ENCODE results near the gene VASN.

The VASN gene

DNA sequence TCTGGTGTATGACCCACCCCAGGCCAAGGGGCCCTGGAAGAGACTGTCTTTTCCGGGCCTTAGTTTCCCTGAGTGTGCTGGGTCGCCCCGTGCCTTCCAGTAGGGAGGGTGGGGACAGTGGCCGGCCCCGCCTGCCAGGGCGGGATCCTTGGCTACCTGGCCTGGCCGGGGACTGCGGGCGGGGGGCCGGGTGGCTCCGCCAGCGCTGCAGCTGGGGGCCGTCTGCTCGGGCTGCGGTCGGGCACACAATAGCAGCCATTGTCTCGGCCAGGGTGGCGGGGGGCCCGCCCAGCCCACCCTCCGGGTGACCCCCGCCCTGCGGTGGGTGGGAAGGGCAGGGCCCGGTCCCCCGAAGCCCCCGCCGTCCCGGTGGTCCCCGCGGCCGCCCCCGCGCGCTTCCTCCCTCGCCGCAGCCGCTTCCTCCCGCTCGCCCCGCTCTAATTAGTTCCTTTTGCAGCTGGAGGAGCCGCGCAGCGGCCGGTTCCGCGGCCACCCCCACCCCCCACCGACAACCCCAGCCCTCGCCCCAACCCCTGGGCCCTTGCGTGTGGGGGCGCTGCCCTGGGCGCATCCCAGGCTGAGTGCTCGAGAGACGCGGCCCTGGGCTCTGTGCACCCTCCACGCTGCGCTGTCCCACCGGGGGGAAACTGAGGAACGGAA, 44.1 kb upstream of the VASN start:
- WGBS: 7% methylated on average over 44 of the region's 57 CpGs
- no peak for DNase-seq
- no peak overlapping the region for H2AFZ ChIP-seq (ENCODE audit: low read depth, low read length)

GRCh38 chr16:4328046-4328781, 43.4 kb upstream of the VASN start:
- Histone ChIP-seq H3K14ac (ENCODE audit: low read length in 2 of 2) (peak overlapping the region in 1 of 2 experiments; percentile 85), H3K23ac (ENCODE audit: low read length in 2 of 2) (peak overlapping the region in 1 of 2 experiments; percentile 96), H3K4me2 (ENCODE audit: low read length, poor library complexity, severe bottlenecking) (peak overlapping the region; percentile 81), H3K4ac (ENCODE audit: low read depth in 1 of 2, low read length in 2 of 2) (peak overlapping the region; percentile 87 to 92), H3K27me3 (ENCODE audit: control insufficient read depth in 1 of 2, insufficient read depth in 1 of 2, low read length in 2 of 2) (no peaks in the 10 kb centered on the region), H3K18ac (ENCODE audit: low read depth in 1 of 2, low read length in 2 of 2) (peak overlapping the region; percentile 97 to 98), H3K27ac (ENCODE audit: low read length, poor library complexity, severe bottlenecking) (no peak overlapping the region), H3K4me1 (ENCODE audit: control insufficient read depth, insufficient read depth, low read depth, low read length) (peaks cover 51% of the 10 kb centered on the region), H3K36me3 (ENCODE audit: control insufficient read depth in 1 of 2, insufficient read depth in 2 of 2, low read depth in 1 of 2, low read length in 2 of 2) (peaks cover 7 to 28% of the 10 kb centered on the region in 2 experiments), H2BK5ac (ENCODE audit: low read depth, low read length, poor library complexity, severe bottlenecking) (no peak overlapping the region), H4K91ac (ENCODE audit: low read length) (peak overlapping the region; percentile 98), H4K8ac (ENCODE audit: low read length) (peak overlapping the region; percentile 99), H2AFZ (ENCODE audit: low read depth, low read length) (no peak overlapping the region), H3K9me3 (ENCODE audit: control insufficient read depth, low read length) (no peaks in the 10 kb centered on the region), H2BK15ac (ENCODE audit: low read depth, poor library complexity, severe bottlenecking) (peak overlapping the region; percentile 77), H2BK12ac (ENCODE audit: low read length in 2 of 2) (peak overlapping the region; percentile 69 to 98), H2BK120ac (ENCODE audit: low read depth, low read length) (peak overlapping the region; percentile 94), H3K9ac (ENCODE audit: low read length) (peak overlapping the region; percentile 81), H2AK5ac (ENCODE audit: low read length, severe bottlenecking) (peak overlapping the region; percentile 16), H3K79me1 (replicated peaks; ENCODE audit: low read length, poor library complexity, severe bottlenecking) (peaks cover 43% of the 10 kb centered on the region), H3K4me3 (ENCODE audit: insufficient read depth in 1 of 2, low read depth in 1 of 2, low read length in 2 of 2) (peak overlapping the region; percentile 52 to 75)
- WGBS: 9% methylated on average over 30 of the region's 30 CpGs
- peak; percentile 90 for DNase-seq

More for the DNA sequence above, 44.1 kb upstream of the VASN start:
- H3K4me2 ChIP-seq (ENCODE audit: low read length, poor library complexity, severe bottlenecking): peak overlapping the region; percentile 81
- peak overlapping the region; percentile 87 to 92 for H3K4ac ChIP-seq (ENCODE audit: low read depth in 1 of 2, low read length in 2 of 2)
- H3K4me1 ChIP-seq (ENCODE audit: control insufficient read depth, insufficient read depth, low read depth, low read length): peaks cover 58% of the 10 kb centered on the region
- H3K23ac ChIP-seq (ENCODE audit: low read length in 2 of 2): peak overlapping the region in 1 of 2 experiments; percentile 96
- H2BK5ac ChIP-seq (ENCODE audit: low read depth, low read length, poor library complexity, severe bottlenecking): no peak overlapping the region
- H4K91ac ChIP-seq (ENCODE audit: low read length): peak overlapping the region; percentile 97
- peak overlapping the region in 1 of 2 experiments; percentile 85 for H3K14ac ChIP-seq (ENCODE audit: low read length in 2 of 2)
- peak overlapping the region; percentile 73 for H2BK15ac ChIP-seq (ENCODE audit: low read depth, poor library complexity, severe bottlenecking)
- H3K79me1 ChIP-seq (replicated peaks; ENCODE audit: low read length, poor library complexity, severe bottlenecking): peaks cover 36% of the 10 kb centered on the region
- H3K9ac ChIP-seq (ENCODE audit: low read length): peak overlapping the region; percentile 81
- peak overlapping the region; percentile 47 for H2AK5ac ChIP-seq (ENCODE audit: low read length, severe bottlenecking)
- no peak overlapping the region for H3K27ac ChIP-seq (ENCODE audit: low read length, poor library complexity, severe bottlenecking)
- H3K9me3 ChIP-seq (ENCODE audit: control insufficient read depth, low read length): no peaks in the 10 kb centered on the region
- peak overlapping the region; percentile 52 to 75 for H3K4me3 ChIP-seq (ENCODE audit: insufficient read depth in 1 of 2, low read depth in 1 of 2, low read length in 2 of 2)
- H2BK120ac ChIP-seq (ENCODE audit: low read depth, low read length): peak overlapping the region; percentile 89
- H3K27me3 ChIP-seq (ENCODE audit: control insufficient read depth in 1 of 2, insufficient read depth in 1 of 2, low read length in 2 of 2): no peaks in the 10 kb centered on the region
- H3K18ac ChIP-seq (ENCODE audit: low read depth in 1 of 2, low read length in 2 of 2): peak overlapping the region; percentile 97 to 98
- H3K36me3 ChIP-seq (ENCODE audit: control insufficient read depth in 1 of 2, insufficient read depth in 2 of 2, low read depth in 1 of 2, low read length in 2 of 2): peaks cover 4 to 25% of the 10 kb centered on the region in 2 experiments
- peak overlapping the region; percentile 99 for H4K8ac ChIP-seq (ENCODE audit: low read length)
- peak overlapping the region; percentile 18 to 45 for H2BK12ac ChIP-seq (ENCODE audit: low read length in 2 of 2)

- peaks cover 12 to 36% of the 10 kb centered on the region in 2 experiments for H3K36me3 ChIP-seq (ENCODE audit: control insufficient read depth in 1 of 2, insufficient read depth in 2 of 2, low read depth in 1 of 2, low read length in 2 of 2)
- 53% methylated on average over 16 of the region's 17 CpGs for WGBS
- peak overlapping the region; percentile 21 for H2AK5ac ChIP-seq (ENCODE audit: low read length, severe bottlenecking)
- H3K27ac ChIP-seq (ENCODE audit: low read length, poor library complexity, severe bottlenecking): no peak overlapping the region
- peak overlapping the region in 1 of 2 experiments; percentile 82 for H3K14ac ChIP-seq (ENCODE audit: low read length in 2 of 2)
- peak overlapping the region in 1 of 2 experiments; percentile 21 for H3K4me3 ChIP-seq (ENCODE audit: insufficient read depth in 1 of 2, low read depth in 1 of 2, low read length in 2 of 2)
- peak overlapping the region; percentile 81 for H3K4me2 ChIP-seq (ENCODE audit: low read length, poor library complexity, severe bottlenecking)
- H2BK12ac ChIP-seq (ENCODE audit: low read length in 2 of 2): peak overlapping the region; percentile 69 to 98
- H2BK15ac ChIP-seq (ENCODE audit: low read depth, poor library complexity, severe bottlenecking): peak overlapping the region; percentile 77
- peak overlapping the region; percentile 95 to 98 for H3K18ac ChIP-seq (ENCODE audit: low read depth in 1 of 2, low read length in 2 of 2)
- H4K8ac ChIP-seq (ENCODE audit: low read length): peak overlapping the region; percentile 96
- peak overlapping the region; percentile 98 for H4K91ac ChIP-seq (ENCODE audit: low read length)
- H3K4me1 ChIP-seq (ENCODE audit: control insufficient read depth, insufficient read depth, low read depth, low read length): peaks cover 42% of the 10 kb centered on the region
- H3K9me3 ChIP-seq (ENCODE audit: control insufficient read depth, low read length): no peaks in the 10 kb centered on the region
- DNase-seq: peak; percentile 76
- peaks cover 49% of the 10 kb centered on the region for H3K79me1 ChIP-seq (replicated peaks; ENCODE audit: low read length, poor library complexity, severe bottlenecking)
- no peak overlapping the region for H2AFZ ChIP-seq (ENCODE audit: low read depth, low read length)
- H2BK120ac ChIP-seq (ENCODE audit: low read depth, low read length): peak overlapping the region; percentile 94
- H3K4ac ChIP-seq (ENCODE audit: low read depth in 1 of 2, low read length in 2 of 2): peak overlapping the region; percentile 80 to 87
- peak overlapping the region; percentile 81 for H3K9ac ChIP-seq (ENCODE audit: low read length)
- H3K27me3 ChIP-seq (ENCODE audit: control insufficient read depth in 1 of 2, insufficient read depth in 1 of 2, low read length in 2 of 2): no peaks in the 10 kb centered on the region
- peak overlapping the region in 1 of 2 experiments; percentile 67 for H3K23ac ChIP-seq (ENCODE audit: low read length in 2 of 2)
- no peak overlapping the region for H2BK5ac ChIP-seq (ENCODE audit: low read depth, low read length, poor library complexity, severe bottlenecking)
Observed at GRCh38 chr16:4328782-4329775, 42.6 kb upstream of the VASN start.
